Hematopoietic multipotent progenitor cell treated with erythropoietin and hydrocortisone succinate and interleukin-3 and kit ligand, for 8 days (in vitro differentiated cells): ENCODE measurements around the gene UNC45A.
"Not testable (repeated sequence)": the region's sequence is repeated elsewhere in the genome, so short reads cannot be mapped to it uniquely, and the experiment has no call there.

Experiments used
- DNase-seq: peaks from one replicate; pipeline ENCODE4 v3.0.0-alpha.2; 2015

Gene UNC45A

DNA sequence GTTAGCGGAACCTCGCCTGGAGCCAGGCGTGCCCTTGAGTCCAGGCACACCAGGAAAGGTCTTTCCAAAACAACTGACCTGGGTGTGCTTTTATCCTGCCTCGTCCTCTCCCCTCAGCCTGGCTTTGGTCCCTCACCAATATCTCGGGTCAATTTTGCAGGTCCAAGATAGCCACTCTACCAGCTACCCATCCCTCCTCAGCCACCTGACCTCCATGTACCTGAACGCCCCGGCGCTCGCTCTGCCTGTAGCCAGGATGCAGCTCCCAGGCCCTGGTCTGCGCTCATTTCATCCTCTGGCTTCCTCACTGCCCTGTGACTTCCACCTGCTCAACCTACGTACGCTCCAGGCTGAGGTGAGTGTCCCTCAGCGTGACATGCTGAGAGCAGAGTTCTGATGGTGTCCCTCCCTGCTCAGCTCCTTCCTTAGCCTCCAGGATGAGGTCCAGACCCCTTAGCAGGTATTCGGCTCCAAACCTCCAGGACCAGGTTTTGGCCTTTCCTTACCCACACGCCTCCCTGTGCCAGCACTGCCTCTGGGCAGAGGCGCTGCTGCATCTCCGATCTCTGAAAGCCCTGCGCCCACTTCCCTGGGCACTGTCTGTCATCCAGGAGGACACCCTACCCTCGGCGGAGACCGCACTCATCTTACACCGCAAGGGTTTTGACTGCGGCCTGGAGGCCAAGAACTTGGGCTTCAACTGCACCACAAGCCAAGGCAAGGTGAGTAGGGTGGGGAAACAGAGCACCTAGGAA lies 16.9 kb upstream of the UNC45A start:
- no peak for DNase-seq

DNA sequence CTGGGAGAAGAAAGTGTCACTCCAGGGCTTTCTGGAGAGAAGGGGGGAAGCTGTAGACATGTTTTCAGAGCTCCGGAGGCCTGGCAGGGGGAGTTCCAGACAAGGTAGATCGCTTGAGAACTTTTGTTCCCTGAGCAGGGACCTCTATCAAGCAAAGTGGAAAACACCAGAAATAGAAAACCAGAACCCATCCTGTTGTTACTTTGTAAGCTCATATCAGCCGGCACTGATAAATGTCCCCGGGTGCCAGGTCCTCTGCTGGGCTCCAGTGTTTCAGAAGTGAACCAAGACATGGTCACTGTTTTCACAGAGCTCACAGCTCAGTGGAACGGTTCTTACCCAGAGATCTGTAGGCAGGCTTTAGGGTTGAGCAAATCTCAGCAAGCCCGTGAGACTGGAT lies 16.2 kb upstream of the UNC45A start:
- no peak for DNase-seq

DNA sequence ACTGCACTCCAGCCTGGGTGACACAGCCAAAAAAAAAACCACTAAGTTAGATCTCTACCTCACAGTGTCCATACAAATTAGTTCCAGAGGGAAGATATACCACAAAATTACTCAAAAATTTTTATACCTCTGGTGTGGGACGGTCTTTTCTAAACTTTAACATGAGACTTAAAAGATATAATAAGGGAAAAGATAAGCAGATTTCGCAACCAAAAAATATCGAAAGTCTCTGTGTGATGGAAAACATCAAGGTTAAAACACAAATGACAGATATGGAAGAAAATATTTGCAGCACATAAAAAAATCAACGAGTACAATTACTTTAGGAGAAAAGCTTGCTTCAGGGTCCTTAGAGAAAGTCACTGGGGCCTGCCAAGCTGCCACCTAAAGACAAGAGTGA lies 13.2 kb upstream of the UNC45A start:
- no peak for DNase-seq

DNA sequence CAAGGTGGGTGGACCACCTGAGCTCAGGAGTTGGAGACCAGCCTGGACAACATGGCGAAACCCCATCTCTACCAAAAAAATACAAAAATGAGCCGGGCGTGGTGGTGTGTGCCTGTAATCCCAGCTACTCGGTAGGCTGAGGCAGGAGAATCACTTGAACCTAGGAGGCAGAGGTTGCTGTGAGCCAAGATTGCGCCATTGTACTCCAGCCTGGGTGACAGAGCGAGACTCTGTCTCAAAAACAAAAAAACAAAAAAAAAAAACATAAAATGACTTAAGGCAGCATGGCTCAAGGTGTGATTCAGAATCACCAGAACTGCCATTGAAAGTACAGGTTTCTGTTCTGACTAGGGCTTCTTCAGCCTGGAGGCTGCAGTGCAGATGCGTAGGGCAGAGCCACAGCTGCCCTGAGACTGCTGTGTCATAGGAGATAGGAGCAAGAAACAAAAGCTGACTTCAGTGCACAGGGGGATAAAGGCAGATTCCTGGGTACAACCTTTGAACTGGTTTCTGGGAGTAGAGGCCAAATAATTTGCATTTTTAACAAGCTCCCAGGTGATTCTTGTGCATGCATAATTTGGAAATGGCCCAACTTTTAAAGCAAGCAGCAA lies 12.3 kb upstream of the UNC45A start:
- DNase-seq = peak; percentile 61

DNA sequence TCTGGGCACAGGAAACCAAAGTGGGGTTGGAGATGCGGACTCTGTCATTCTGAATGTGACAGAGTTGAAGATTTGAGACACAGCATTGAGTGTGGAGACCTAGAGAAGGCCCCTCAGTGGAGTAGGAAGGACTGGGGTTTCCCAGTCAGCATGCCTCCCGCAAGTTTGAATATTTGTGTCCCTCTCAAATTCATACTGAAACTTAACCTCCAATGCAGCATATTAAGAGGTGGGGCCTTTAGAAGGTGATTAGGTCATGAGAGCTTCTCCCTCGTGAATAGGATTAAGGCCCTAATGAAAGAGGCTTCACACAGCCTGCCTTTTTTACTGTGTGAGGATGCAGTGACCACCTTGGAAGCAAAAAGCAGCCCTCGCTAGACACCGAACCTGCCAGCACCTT lies 10.7 kb upstream of the UNC45A start:
- DNase-seq = no peak

DNA sequence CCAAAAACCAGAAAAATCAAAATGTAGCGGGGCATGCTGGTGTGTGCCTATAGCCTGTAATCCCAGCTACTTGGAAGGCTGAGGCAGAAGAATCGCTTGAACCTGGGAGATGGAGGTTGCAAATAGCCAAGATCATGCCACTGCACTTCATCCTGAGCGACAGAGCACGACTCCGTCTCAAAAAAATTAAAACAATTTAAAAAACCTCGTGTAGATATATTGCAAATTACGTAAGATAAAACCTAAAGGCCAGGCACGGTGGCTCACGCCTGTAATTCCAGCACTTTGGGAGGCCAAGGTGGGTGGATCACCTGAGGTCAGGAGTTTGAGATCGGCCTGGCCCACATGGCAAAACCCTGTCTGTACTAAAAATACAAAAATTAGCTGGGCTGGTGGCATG lies 8.3 kb upstream of the UNC45A start:
- not testable (repeated sequence) for DNase-seq

DNA sequence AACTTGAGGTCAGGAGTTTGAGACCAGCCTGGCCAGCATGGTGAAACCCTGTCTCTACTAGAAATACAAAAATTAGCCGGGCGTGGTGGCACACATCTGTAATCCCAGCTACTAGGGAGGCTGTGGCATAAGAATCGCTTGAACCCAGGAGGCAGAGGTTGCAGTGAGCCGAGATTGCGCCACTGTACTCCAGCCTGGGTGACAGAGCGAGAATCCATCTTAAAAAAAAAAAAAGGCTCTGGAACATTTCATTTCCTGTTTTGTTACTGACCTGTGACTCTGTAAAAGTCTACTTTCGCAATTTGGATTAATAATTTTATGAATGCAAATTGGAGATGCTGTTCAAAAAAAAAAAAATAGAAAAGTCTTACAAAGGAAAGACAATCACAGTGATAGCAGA lies 7.0 kb upstream of the UNC45A start:
- DNase-seq = not testable (repeated sequence)

DNA sequence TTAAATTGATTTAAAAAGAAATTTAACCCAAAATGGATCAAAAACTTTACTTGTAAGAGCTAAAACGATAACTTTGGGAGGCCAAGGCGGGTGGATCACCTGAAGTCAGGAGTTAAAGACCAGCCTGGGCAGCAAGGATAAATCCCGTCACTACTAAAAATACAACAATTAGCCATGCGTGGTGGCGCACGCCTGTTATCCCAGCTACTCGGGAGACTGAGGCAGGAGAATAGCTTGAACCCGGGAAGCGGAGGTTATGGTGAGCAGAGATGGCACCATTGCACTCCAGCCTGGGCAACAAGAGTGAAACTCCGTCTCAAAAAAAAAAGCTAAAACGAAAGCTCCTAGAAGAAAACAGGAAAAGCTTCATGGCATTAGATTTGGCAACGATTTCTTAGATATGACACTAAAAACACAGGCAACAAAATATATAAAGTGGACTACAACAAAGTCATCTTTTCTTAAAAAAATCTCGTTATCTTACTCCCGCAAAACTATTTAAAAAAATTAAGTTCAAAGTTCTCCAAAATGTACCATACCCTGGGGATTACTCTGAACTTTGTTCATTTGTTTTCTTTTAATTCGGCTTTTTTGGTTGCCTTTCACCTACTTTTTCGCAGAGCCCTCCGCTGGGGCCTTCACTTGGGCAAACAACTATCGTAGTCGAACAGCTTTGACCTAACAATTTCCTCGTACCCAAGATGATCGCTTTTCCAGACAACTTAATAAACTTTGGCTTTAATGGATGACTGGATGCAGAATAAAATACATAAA lies 5.7 kb upstream of the UNC45A start:
- DNase-seq = no peak

DNA sequence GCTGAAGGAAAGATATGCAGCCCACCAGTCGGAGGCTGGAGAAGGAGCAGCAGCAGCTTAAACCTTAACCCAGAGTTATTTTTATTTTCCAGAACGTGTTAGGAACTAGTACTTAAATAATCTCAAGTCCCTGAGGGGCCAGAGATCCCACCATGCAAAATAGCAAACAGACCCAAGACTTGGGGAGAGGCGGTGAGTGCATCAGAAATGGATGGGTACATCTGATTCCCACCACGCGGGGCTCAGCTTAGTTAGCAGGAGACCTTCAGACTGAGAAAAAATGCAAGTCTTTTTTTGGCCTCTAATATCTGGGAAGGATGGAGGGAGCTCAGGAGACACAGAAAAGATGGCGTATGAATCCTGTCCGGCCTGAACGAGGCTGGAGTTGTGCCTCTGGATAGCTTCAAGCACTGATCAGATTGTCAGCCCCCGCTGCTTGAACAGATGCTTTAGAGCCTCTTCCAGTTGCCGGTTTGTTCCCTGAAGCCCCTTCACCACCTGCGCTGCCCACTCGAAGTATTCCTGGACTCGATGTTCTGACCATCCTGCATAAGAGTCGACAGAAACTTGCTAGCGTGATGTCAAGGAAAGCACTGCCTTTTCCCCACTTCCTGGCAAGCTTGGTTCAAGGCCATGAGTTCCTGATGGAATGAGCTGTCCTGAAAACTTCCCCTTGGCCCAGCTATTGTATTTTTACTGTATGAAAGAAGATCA lies 4.1 kb upstream of the UNC45A start:
- DNase-seq = peak; percentile 28

DNA sequence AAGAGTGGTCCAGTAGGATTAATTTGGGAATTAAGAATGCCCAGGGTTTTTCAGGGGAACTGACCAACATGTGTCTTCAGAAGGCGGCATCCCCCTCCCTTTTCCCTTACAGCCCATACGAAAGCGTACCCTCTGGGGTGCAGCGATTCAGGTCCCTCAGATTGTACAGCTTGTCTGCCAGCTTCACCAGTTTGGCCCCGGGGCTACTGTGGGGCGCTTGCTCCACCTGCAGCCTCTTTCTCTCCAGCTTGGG lies 3.6 kb upstream of the UNC45A start:
- DNase-seq = no peak

DNA sequence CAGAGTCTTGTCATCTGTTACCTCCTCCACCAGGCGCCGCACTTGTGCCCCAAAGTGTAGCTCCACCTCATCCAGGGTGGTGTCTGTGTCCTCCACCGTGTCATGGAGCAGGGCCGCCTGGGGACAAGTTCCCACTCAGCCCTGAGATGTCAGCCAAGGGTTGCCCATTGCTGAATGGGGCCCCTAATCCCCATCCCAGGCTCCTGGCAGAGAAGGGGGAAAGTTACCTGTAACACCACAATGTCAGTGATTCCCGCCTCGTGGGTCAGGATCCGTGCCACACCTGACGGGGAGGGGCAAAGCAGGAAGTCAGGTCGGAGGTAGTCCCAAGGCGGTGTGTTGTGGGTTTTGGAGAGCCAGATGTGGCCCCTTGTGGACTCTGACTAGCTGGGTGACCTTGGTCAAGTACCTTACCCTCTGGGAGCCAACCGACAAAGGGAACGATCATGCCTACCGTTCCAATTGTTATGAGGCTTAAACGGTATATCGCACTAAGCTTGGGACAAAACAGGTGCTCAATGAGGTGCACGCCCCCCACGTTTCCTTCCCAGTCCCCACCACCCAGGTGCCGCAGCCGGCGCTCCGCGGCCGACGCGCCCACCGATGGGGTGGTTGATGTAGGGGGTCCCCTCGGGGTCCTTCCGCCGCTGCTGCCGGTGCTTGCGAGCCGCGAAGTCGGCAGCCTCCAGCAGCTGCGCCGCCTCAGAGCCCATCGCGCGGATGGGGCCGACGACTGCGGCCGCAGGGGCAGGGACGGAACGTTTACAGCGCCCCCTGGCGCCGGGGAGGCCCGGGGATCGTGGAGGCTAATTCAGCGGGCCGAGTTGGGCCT lies 3.0 kb upstream of the UNC45A start, which contains the start of gene HDDC3:
TSS of gene HDDC3 (minus strand) at position 722 of the 832 bp plus-strand sequence. CDS start at position 713, 9 bp downstream.
- DNase-seq = peak; percentile 97

DNA sequence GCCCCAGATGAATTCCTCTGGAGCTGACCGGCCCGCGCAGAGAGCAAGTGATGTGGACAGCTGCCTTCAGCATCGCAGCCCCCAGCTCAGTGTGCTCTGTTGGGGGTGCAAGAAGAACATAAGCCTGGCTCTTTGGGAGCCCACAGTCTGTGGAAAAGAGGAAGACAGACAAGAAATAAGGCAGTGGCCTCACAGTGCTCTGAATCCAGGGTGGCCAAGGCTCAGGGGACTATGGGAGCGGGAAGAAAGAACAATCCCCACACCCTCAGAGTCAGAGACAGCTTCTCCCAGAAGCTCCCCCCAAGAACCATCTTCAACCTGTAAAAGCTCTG lies 2.5 kb upstream of the UNC45A start:
- no peak for DNase-seq

DNA sequence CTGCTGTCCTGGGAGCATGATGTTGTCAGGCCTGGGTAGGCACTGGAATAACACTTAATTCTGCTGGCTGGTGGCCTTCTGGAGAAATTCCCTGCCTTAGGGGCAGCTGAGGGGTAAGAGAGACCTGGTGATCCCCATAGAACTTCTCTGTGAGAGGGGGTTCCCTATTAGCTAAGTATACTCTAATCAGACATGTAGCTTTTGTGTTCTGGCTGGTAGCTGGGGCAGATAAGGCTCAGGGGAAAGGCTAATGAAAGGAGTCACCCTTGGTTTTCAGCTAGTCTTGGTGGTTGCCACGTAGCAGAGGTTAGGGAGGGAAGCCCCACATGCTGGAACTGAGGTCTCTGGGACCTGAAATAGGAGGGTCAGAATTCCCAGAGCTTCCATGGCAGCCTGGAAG lies 1.8 kb upstream of the UNC45A start:
- peak; percentile 89 for DNase-seq

DNA sequence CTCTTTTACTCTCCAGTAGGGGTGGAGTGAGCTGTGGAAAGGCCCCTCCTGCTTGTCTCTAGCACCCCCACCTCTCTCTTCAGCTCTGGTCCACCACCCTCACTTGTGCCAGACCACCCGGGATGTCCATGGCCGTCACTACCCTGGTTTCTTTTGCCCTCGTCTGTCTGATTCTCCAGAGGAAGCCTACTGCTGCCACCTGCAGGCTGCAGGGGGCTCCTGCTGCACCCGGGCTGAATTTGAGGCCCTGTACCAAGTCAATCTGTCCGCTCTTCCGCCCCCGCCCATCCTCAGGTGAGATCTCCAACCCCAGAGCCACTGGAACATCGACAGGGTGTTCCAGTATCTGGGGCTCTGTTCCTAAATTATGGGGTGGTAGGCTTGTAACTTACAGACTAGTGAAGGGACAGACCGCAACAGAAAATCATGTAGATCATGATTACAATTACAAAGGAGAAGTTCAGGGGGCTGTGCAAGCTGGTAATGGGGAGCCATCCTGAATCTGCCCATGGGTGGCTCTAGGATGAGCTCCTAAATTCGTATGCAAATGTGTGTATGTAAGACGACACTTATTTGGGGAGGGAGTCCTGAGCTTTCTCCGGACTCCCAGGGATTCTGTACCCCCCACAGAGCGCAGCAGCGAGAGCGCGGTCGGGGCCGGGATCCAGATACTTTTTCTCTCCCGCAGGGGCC lies 683 bp upstream of the UNC45A start:
- peak; percentile 91 for DNase-seq

DNA sequence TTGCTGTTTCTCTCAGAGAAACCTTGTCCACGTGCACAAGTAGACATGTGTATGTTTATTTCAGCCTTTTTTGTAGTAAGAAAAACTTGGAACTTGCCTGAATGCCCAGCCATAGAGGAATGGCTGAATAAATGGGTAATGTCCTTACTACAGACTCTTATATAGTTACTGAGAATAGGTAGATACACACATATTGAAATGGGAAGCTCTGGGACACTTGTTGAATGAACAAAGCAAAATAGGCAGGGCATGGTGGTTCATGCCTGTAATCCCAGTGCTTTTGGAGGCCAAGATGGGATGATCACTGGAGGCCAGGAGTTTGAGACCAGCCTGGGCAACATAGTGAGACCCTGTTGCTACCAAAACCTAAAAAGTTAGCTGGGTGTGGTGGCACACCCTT lies 1.7 kb downstream of the UNC45A start:
- DNase-seq = no peak

DNA sequence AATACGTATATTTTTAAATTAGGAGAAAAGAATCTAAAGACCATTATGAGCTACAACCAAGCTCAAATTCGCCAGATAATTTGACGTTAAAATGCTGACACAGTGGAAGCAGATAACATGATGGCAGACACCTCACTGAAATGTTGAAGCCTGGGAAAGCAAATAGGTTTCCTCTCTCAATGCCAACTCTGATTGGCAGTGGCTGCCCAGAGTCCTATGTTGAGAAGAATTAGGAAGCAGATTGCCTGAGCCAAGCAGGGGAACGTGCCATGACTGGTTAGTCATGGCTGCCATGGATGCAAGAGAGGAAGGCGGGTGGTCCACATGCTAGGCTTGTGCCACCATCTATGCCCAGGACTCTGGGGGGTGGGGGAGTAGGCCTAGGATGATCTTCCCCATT lies 3.2 kb downstream of the UNC45A start:
- no peak for DNase-seq

DNA sequence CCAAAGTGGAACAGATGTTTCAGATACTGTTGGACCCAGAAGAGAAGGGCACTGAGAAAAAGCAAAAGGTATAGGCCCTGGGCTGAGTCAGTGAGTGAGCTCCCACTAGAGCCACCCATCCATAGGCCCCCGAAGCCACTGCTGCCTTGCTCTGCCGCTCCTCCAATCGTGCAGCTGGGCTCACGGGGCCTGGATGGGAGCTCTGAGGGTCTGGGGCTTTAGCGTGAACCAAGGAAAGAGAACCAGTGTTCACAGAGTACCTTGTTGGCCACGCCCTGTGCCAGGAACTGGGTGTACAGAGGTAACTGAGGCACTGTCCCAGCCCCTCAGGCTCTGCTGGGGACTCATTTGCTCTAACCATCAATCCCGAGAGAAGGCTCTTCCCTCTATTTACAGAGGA lies 4.7 kb downstream of the UNC45A start:
- no peak for DNase-seq

DNA sequence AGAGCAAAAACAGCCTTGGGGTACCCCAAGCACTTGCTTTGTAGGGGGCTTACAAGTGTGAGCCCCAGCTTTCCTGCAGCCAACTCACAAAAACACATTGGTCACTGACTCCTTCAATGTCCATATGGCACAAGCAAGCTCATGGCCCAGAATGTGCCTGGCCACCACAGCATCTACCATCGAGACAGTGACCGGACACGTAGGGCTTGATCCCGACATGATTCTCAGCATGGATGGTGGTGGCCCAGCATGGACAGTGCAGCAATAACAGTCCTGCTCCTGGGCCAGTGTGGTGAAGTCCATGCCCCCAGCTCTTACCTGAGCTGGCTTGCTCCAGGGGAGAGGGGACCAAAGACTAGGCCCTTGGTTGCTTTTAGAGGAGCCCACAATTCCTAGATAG lies 6.0 kb downstream of the UNC45A start:
- no peak for DNase-seq

DNA sequence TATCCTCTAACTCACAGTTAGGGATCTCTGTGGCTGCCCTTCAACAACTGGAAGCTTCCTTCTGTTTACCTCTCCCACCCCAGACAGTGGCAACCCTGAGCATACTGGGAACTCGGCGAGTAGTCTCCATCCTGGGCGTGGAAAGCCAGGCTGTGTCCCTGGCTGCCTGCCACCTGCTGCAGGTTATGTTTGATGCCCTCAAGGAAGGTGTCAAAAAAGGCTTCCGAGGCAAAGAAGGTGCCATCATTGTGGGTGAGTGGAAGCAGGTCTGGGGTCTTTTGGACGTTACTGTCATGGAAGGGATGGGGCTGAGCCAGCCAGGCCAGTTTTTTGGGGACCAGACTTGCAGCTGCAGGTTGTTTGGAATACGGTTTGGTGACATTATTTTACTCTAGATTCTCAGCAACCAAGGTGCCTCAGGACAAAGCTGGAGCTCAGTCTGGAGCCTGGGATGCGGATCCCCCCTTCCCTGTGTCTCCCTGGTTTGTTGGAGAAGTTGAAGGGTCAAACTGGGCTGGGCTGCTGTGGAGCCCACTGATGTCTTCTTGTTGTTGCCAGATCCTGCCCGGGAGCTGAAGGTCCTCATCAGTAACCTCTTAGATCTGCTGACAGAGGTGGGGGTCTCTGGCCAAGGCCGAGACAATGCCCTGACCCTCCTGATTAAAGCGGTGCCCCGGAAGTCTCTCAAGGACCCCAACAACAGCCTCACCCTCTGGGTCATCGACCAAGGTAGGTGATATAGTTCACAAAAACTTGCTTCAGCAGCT lies 7.5 kb downstream of the UNC45A start:
- no peak for DNase-seq

DNA sequence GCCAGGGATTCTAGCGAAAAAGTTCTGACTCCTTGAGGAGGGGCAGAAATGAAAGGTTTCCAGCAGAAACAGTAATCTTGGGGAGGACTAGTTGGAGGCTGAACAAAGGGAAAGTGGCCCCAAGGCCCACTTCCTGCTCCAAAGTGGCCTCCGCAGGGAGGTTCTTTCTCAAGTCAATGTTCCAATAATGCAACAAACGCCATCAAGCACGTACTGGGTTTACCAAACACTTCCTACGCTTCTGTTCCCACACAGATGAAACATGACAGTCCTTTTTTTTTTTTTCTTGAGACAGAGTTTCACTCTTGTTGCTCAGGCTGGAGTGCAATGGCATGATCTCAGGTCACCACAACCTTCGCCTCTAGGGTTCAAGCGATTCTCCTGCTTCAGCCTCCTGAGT lies 10.0 kb downstream of the UNC45A start:
- no peak for DNase-seq

DNA sequence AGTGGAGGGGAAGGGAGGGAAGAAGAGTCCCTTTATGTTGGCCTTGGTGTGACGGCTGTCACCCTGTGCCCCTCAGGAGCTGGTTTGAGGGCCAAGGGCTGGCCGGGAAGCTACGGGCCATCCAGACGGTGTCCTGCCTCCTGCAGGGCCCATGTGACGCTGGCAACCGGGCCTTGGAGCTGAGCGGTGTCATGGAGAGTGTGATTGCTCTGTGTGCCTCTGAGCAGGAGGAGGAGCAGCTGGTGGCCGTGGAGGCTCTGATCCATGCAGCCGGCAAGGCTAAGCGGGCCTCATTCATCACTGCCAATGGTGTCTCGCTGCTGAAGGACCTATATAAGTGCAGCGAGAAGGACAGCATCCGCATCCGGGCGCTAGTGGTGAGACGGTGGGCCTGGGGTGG lies 11.5 kb downstream of the UNC45A start:
- DNase-seq = no peak
